ENCODE measurements around the gene TBC1D8.

TBC1D8 gene

DNA sequence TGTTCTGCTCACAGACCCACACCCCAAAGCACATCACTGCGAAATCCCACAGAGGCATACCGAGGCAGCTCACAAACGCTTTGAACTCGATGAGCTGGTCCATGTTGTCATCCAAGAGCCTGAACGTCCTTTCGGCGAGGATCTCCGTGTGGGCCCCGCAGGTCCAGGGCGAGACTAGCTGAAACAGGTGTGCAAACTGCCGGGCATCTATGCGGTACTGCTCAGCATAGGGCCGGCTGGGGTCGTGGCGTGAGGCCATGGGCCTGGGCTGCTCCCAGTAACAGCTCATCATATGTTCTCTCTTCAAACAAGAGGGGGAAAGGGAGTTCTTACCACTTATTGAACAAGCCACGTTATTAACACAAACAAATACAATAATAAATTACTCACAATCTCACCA lies 129.0 kb downstream of the TBC1D8 start:
- DNase-seq = no peak

DNA sequence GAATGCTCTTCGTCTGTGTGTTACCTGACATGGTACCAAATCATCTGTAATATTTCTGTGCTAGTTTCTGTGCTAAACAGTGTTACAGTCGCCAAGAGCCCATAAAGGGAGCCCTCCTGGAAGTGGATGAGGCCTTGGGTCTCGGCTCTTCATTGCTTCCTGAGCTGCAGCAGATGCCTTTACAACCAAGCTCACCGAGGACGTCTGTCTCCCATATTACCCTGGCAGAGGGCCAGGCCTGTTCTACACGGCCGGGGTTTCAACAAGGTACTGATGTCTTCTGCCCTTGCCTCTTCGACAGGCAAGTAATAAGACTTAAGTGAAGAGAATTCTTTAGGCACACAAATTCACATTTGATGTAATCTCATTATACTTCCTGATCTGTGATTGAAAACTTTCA lies 132.2 kb downstream of the TBC1D8 start:
- no peak for DNase-seq

DNA sequence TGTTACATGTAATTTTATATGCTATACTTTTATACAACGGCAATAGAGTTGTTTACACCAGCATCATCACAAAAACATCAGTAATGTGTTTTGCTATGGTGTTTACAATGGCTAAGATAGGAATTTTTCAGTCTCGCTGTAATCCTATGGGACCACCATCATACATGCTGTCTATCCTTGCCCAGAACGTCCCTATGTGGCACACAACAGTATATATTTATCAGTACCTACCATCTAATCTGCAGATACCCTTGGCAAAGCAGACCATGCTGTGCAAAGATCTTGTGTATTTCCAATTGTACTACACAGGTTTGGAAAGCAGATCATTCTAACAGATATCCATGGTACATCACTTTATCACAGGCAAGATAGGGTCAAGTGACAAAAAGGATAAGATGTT lies 133.8 kb downstream of the TBC1D8 start:
- DNase-seq = no peak

DNA sequence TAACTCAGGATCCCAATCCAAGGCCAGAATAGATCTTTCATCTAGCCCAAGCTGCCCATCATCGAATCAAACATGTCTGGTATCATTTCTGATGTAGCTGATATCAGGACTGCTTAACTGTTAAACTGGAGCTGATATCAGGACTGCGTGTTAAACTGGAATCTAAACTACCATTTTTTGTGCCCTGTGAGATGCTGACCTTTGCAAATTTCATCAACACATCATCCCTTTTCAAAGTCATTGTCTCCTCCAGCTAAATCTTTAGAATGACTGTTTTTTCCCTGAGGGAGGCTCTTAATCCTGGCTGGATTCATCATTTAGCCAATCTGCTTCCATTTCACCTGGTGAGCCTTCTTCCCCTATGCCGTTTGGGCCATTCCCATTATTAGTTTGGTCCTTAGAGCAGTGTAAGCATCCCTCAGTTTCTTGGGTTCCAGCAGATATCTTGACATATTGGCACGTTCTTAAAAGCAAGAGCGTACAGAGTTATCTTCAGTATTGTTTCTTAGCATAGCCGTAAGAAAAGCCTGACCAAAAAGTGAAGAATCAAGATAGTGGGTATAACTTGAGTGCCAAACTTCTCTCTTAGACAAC lies 136.8 kb downstream of the TBC1D8 start:
- DNase-seq = no peak

DNA sequence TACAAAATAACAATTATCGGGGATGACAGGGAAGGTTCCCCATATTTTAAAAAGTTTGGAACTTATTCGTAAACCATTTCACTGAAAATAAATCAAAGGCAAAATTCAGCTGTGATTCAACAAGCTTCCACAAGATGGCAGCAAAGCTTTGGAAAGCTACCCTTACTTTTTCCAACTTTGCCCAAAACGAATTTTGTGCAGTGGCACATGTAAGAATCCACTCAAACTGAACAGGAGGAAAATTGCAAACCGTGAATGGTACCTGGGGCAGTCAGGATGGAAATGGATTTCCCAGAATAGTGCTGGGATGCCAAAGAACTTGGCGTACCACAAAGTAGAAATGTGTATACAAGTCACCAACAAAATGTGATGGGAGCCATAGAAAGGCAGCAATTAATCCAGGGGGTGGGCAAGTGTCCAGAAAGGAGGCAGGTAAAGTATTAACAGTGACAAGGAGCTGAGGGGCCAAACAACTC lies 138.4 kb downstream of the TBC1D8 start:
- DNase-seq = peak; percentile 8

DNA sequence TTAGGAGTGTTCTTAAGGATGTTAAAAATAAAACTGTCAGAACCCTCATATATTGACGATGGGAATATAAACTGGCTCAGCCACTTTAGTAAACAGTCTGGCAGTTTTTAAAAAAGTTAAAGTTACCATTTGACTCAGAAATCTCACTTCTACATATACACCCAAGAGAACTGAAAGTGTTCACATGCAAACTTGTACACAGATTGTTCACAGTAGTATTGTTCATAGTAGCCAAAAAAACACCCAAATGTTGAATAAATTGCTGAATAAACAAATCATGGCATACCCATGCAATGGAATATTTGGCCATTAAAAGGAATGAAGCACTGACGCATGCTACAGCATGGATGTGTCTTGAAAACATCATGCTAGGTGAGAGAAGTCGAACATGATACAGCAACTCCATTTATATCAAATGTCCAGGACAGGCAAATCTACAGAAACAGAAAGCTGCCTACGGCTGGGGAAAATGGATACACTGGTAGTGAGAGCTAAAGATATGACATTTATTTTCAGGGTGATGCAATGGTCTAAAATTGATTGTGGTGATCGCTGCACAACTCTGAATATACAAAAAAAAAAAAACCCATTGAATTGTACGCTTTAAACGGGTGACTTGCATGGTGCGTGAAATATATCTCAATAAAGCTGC lies 139.0 kb downstream of the TBC1D8 start:
- DNase-seq = no peak

DNA sequence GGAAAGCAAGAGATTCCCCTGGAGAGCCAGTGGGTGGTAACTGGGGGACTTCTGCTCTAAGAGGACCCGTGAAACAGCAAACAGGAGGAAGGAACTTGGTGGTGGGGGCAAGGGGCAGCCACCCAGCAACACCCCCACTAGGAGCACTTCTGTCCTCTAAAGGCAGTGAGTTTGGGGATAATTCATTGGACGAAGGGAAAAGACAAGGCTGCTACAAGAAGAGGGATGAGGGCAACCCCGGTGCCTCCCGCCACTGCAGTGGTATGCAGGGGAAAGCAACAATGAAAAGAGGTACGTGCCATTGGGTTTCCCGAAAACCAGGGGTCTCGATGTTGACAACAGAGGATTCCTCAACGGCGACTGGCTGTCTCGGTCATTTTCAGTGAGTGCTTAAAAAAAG lies 140.0 kb downstream of the TBC1D8 start:
- no peak for DNase-seq

DNA sequence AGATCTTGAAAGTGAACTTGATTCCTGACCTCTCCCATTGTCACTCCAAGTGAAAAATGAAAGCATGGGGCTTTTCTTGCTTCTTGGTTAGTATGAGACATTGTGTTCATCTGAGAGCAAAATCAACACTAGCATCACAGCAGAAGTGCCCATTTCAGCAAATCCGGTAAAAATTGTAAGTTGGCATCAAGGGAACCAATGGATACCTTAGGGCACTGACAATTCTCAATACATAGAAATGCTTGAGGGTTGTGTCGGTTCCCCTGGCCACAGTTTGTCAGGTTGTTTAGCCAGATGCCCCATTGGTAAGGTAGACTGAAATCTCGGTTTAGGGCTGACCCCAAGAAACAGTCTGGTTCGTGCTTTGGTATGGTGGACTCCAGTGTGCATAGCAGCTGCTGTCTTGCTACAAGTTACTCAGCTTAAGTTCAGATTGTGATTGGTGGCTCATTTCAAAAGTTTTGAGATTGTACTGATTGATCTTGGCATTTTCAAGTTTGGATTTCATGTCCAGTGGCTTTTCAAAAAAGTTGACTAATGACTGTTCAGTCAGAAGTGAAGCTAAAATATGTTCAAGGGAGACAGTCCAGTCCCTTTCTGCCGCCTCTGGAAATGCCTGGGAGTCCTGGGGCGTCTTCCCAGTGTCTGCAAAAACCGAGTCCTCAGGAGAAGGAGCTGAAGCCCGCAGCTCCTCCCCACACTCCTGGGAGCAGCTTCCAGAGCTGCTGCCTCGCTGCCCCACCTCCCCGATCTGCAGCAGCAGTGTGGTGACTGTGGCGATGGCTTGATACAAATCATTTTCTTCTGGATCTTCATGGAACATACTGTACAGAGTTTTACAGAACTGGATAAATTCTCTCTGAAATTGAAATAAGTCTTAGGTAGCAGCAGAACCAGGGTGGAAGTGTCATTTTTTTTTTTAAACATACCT lies 143.5 kb downstream of the TBC1D8 start:
- no peak for DNase-seq

DNA sequence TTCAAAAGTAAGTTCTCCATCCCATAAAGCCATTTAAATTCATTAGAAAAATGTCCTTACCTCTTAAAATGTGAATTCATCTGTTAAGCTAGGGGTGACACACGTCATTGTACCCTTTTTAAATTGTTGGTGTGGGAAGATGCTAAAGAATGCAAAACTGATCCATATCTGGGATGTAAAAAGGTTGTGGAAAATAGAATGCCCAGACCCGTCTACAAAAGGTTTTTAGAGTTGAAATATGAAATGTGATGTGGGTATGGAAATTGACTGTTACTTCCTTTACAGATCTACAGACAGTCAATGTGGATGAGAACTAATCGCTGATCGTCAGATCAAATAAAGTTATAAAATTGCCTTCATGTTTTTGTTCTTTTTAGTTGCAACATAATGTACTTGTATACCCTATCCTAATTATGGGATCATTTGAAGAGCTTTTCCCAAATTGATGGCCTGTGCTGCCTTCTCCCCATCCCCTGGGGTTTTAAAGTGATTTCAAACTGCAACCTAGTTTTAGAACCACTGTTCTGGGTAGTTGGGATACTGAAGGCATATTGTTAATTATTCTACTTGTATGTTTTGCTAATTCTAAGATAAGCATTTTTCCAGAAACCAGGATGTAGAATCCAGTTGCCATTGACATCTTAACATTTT lies 145.0 kb downstream of the TBC1D8 start:
- DNase-seq = no peak

DNA sequence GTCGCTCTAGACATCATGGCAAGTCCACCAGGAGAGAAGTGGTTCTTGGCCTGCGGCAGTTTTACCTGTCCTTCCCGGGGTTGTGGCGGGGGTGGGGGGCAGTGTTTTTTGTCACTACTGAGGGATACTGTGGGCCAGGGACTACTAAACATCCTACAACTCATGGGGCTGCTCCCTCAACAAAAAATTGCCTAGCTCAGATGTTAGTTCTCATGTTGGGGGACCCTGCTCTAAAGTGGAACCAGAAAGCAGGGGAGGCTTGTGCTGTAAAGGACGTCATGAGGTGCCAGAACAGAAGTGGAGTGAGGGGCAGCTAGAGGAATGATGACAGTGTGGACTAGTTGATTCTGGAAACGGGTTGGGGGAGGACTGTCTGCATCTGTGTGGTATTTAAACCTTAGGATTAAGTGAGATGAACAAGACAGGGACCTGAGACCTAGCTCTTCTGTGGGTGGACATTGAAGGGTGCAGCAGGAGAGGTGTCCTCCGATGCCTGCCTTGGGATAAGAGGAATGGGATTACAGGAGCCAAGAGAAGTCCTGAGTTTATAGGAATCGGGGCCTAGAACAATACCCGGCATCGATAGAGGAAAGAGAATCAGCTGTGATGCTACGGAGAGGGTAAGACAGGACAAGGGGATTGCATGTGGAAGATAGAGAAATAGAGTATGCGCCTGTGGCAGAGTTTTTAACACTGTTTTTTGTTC lies 146.4 kb downstream of the TBC1D8 start:
- no peak for DNase-seq

DNA sequence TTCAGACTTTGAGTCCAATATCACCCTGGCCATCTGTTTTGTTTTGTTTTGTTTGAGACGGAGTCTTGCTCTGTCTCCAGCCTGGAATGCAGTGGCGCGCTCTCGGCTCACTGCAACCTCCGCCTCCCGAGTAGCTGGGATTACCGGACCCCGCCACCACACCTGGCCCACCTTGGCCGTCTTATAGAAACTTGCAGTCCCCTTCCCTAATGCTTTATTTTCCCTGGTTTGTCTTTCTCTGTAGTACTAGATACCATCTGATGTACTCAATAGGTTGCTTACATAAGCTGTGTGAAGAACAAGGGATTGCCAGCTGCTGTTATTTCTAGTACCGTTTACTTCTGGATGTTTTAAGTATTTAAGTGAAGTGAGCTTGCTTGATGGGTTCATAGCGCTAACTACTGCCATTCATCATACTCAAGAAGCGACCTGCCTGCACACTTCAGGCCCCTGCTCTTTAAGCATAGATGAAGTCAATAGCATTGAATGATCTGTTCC lies 147.9 kb downstream of the TBC1D8 start:
- DNase-seq = no peak

DNA sequence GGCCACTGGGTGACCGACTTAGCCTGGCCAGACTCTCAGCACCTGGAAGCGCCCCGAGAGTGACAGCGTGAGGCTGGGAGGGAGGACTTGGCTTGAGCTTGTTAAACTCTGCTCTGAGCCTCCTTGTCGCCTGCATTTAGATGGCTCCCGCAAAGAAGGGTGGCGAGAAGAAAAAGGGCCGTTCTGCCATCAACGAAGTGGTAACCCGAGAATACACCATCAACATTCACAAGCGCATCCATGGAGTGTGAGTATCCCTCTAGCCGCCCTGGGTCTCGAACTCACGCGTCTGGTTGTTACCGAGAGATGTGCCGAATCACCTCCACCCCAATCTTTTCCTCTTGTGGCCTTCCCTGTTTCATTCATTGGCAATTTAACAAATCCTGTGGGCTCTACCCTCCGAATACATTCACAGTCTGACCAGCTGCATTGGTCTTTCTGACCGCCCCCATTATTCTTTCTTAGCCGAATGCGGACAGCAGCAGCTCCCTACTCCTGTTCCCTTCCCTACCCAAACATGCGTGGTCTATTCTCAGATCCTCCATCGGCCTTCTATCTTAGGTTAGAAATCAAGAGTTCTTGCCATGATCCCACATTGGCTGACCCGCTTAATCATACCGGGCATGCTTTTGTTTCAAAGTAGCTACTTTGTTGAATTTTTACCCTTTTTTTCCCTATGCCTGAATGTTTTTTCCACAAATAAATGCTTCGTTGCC lies 148.5 kb downstream of the TBC1D8 start:
- DNase-seq = no peak

DNA sequence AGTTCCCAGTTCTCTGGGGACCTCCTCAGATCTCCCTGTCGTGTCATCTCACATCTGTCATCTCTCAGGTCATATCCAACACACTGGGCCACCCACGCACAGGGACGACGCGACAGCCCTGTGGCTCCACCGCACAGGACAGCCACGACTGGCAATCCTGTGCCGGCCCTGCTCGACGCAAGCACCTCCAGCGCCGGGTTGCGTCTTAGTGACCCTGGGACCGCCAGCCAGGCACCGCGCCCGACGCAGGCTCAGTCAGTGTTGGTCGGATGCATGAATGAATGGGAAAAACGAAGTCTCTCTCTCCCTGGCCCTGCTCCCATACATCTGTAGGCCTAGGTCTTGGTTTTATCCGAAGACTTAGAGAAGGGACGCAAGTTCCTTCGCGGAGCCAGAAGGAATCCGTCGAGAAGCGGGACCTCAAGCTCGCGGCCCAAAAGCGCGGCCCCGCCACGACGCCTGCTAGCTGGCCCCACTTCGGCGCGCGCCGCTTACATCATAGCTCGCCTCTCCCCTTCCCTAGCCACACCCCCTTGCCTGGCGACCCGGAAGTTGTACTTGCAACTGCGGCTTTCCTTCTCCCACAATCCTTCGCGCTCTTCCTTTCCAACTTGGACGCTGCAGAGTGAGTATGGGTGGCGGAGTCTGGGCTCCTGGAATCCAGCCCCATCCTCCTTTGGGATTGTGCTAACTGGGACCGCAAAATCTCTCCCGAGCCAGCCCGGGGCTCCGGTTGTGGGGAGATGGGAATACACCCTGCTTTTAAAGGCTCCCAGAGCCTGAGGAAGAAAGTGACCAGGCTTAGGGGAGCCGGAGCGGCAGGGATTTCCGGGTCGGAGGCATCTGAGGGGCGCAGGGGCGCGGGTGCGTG lies 149.3 kb downstream of the TBC1D8 start, which contains the start of gene RPL31:
RPL31 (plus strand) TSS at position 599 of the 871 bp plus-strand sequence. CDS start 413 bp downstream, outside the sequence.
- DNase-seq = peak; percentile 91

DNA sequence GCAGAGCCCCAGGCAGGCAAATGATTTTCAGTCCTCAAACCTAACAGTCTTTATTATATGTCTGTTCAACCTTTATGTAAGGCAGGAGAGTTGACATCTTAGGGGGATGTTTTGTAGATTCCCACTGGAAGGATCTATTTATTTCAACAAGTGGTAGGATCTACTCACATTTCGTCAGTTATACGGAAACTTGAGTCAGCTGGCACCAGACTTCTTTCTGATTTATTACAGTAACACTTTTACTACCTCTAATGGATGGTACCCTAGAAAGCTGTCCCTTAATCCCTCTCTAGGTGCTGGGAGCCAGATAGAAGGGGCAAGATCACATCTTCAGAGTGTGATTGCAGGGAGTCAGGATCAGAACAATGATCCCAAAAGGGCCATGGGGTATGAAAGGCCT lies 151.2 kb downstream of the TBC1D8 start:
- no peak for DNase-seq

DNA sequence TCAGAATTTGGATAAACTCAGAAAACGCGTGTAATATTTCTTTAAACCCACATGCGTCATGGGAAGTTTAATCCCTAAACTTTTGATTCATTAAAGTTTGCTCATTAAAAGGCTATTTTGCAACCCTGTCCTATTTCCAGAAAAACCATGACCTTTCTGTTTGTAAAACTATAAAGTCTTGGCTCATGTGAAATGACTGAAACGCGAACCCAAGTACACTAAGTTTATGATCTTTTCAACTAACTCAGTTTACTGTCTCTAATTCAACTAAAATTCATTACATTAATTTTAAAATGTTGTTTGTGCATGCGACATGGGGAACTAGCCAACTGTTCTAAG lies 153.0 kb downstream of the TBC1D8 start:
- DNase-seq = no peak

DNA sequence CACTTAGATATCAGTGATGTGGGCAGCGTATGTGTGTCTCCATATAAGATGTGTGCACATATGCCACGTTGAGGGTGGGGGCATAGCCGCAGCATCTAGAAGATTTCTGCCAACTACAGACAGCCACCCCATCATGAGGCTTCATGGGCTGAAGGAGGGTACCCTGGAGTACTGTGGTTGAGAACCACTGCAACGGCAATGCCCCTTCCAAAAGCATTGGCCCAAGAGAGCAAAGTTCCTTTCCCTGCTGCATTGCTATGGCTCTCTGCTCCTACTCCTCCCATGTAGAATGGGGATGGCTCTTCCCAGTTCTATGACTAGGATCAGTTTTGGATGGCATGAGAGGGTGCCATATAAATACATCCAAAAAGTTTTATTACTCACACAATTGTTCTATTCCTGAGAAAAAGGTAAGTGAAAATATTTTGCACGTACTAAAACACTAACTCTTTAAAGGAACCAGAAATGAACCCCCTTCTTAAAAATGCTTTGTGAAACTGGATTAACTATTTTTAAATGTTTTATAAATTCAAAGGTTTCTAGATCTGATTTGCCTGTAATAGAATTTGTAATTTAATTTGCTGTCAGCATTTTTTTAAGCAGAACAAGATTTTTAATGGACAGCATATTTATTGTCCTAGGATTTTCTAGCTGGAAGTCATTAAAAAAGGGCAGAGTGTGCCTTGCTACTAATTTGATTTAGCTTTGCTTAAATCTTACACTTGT lies 153.5 kb downstream of the TBC1D8 start:
- no peak for DNase-seq

DNA sequence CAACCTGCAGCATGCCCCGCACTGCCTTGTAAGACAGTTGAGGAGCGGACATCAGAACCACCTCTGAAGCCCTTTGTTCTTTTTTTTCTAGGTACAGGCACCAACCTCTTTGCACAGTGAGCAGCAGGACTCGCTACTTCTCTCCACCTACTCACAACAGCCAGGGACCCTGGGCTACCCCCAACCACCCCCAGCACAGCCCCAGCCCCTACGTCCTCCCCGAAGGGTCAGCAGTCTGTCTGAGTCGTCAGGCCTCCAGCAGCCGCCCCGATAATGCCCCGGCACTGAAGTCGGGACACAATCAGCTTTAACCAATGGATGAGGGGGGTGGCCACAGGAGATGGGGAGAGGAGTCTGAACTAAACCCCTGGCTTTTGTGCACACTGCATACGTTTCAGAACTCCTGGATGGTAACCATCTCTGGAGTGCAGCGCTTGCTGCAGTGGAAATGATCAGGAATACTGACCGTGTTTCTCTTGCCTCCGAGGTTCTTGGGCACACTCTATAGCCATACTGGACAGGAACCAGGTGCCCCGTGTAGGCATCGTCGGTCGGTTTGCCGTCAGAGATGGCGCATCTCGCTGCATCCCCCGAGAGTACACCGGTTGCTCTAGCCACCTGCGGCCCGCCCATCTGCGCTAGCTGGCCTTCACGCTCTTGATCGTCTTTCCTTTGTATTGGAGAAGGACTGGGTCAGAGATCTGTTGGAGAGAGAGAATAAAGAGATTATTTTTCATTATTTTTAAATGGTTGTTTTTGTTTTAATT lies 155.7 kb downstream of the TBC1D8 start:
- no peak for DNase-seq

DNA sequence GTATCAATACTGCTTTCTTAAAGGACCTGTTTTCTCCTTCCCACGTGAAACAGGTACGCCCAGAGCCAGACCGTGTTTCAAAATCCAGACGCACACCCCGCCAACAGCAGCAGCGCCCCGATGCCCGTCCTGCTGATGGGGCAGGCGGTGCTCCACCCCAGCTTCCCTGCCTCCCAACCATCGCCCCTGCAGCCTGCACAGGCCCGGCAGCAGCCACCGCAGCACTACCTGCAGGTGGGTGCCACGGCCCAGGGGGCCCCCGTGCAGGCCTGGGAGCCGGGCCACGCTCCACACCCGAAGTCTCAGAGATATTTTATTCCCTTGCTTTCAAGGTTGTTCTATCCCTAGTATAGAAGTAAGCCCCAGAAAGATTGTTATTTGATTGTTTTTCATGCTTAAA lies 157.9 kb downstream of the TBC1D8 start:
- no peak for DNase-seq

DNA sequence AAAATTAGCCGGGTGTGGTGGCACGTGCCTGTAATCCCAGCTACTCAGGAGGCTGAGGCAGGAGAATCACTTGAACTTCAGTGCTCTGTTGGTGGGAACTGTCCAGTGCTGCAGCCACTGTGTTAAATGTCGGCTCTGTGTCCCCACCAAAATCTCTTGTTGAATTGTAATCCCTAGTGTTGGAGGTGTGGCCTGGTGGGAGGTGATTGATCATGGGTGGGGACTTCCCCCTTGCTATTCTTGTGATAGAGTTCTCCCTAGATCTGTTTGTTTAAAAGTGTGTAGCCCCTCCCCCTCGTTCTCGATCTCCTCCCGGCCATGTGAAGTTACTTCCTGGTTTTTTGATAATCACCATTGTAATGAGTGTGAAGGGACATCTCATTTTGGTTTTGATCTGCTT lies 158.9 kb downstream of the TBC1D8 start:
- DNase-seq = no peak
